SU-DHL-6 (cell line): ENCODE data around the gene GLIPR2.

Experiments used
- CTCF ChIP-seq: fragments of 200-600 bp; sonication (generic); IDR thresholded peaks from one replicate; pipeline ENCODE4 v1.5.1; 2017; ENCODE audit warnings: antibody characterized with exemption, mild to moderate bottlenecking, low read length, moderate library complexity; ENCODE audit not compliant: insufficient read depth, poor library complexity, severe bottlenecking
- EZH2phosphoT487 ChIP-seq: fragments of 200-600 bp; sonication (generic), shearing (Covaris generic); conservative IDR thresholded peaks from 2 replicates; pipeline ENCODE4 v1.6.1; 2018; ENCODE audit warnings: mild to moderate bottlenecking, antibody characterized with exemption, low read length, moderate library complexity, mixed read lengths

GRCh38 chr9:36118706-36119105, 17.8 kb upstream of the GLIPR2 start:
- TF ChIP-seq CTCF (no peak), EZH2phosphoT487 (no peak)
